T-helper 1 cell treated with Interleukin-12 subunit alpha and Interleukin-12 subunit beta and Interleukin-4 antibody, amounts not matched to agents 30 μg/mL and 1 μg/mL, for 36 hours (primary cell): ENCODE results near the gene CTNNB1.

Experiments
- H3K27ac Mint-ChIP-seq: one replicate; pipeline ENCODE4 v1.8.0; 2021; ENCODE audit warnings: mild to moderate bottlenecking, mixed read lengths
- H3K27me3 Mint-ChIP-seq: one replicate; pipeline ENCODE4 v1.8.0; 2021; ENCODE audit warnings: low read depth, mixed read lengths
- H3K36me3 Mint-ChIP-seq: one replicate; pipeline ENCODE4 v1.8.0; 2021; ENCODE audit warnings: low read depth, mixed read lengths
- H3K4me1 Mint-ChIP-seq: one replicate; pipeline ENCODE4 v1.8.0; 2021; ENCODE audit warnings: low read depth, mixed read lengths
- H3K4me3 Mint-ChIP-seq: one replicate; pipeline ENCODE4 v1.8.0; 2021; ENCODE audit warnings: mild to moderate bottlenecking, moderate library complexity, mixed read lengths
- H3K9me3 Mint-ChIP-seq: one replicate; pipeline ENCODE4 v1.8.0; 2021; ENCODE audit warnings: mixed read lengths

Gene CTNNB1

DNA sequence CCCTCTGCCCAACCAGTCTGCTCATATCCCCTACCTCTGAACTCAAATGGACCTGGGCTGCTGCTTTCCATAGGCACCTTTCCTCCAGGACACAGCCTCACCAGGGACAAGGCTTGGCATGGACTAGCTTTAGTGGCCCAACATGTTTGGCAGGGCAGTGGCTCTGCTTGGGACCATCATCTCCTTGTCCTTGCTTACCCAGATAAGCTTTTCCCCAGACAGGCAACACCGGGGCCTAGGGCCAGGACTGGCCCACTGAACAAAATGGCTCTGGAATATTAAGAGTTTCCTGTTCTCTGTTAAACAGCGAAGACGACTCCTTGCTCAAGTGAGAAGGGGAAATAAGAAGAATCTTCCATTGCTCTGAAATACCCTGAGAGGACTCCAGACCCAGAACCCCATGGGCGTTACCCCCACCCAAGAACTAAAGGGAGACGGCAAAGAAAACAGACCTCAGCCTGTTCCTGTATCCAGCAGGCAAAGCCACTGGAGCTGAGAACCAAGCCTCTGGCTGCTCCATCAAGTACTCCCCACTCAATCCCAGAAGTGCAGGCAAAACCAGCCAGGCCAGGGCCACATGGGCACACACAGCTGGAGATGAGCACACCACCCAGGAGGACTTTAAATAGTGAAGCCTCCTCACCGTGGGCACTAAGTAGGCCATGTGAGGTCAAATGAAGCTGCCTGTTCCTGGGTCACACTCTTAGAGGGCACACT lies 45.5 kb downstream of the CTNNB1 start:
- Mint-ChIP-seq H3K4me3 (no peak overlapping the region), H3K4me1 (no peaks in the 10 kb centered on the region), H3K36me3 (peaks cover 6% of the 10 kb centered on the region), H3K9me3 (no peaks in the 10 kb centered on the region), H3K27me3 (no peaks in the 10 kb centered on the region), H3K27ac (no peak overlapping the region)

DNA sequence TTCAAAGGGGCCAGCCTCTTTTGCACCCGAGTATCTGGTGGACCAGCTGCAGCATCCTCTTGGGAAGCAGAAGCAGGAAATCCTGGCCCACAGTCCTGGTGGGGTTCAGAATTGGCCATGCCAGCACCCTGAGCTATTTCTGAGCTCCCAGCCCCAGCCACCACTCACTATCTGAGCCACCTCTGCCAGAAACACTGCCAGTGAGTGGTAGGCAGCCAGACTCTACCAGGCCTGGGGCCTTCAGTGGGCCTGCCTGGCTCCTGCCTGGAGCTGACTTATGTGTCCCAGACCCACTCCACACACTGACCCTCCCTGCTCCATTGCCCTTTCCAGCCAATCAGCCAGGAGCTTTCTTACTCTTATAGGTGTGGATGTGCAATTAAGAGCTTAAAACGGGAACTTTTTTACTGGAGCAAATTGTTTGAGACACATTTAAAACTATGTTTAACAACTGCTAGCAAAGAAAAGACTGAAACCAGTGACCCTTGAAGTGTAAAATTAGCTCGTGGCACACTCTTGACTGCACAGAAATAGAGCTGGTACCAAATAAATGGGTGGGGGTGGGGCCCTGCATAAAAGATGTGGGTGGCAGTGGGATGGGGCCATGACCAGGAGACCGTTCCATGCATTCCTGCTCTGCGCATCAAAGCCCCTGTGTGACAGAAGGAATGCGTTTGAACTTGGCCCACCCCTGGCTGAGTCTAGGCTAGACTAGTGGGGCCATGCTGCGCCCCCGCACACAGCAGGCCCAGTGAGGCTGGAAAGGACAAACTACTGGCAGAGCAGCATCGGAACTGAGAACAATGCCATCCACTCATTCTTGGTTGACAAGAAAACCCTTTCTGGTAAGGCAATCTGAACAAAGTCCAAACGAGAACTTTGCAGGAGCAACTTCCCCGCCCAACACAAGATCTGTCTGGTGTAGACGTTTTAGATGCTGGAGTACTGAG lies 48.0 kb downstream of the CTNNB1 start:
- no peaks in the 10 kb centered on the region for H3K9me3 Mint-ChIP-seq
- H3K27ac Mint-ChIP-seq, result no peak overlapping the region
- H3K4me3 Mint-ChIP-seq, result no peak overlapping the region
- H3K4me1 Mint-ChIP-seq, result no peaks in the 10 kb centered on the region
- H3K36me3 Mint-ChIP-seq, result no peaks in the 10 kb centered on the region
- no peaks in the 10 kb centered on the region for H3K27me3 Mint-ChIP-seq

DNA sequence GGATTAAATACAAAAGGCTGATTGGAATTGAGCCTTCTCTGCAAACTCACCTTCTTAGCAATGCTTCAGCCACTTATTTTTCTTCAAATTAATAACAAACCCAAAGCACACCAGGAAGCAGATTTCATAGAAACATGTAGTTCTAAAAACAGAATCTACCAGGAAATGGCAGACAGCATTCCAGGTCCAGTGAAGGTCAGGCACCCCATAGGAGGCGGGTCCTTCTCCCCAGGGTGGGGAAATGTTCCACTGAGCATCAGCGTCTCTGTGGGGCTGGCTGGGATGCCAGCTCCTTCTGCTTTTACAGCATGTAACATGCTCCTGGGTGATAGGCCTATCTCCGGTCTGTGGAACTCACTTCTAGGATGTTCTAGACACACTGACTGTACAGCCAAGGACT lies 49.2 kb downstream of the CTNNB1 start:
- Mint-ChIP-seq H3K27me3 (peaks cover 4% of the 10 kb centered on the region), H3K27ac (no peak overlapping the region), H3K36me3 (no peaks in the 10 kb centered on the region), H3K9me3 (no peaks in the 10 kb centered on the region), H3K4me3 (no peak overlapping the region), H3K4me1 (no peaks in the 10 kb centered on the region)

DNA sequence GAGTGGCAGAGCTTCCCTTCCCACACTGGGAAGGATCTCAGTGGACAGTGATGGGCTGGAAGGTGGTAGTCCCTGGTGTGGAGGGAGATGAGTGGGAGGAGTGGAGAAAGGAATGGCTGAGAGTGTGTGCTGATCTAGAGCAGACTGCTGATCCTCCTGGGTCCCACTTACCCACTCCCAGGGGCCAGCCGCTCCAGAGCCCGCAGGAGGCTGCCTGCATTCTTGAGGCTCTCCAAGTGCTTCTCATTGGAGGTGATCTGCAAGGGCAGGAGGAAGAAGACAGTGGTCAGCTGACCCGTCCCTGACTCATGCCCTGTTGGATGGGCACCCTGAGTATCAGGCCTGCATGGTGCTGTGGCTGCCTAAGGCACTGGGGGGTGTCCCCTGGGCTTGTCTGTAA lies 50.0 kb downstream of the CTNNB1 start:
- H3K9me3 Mint-ChIP-seq, result no peaks in the 10 kb centered on the region
- H3K27me3 Mint-ChIP-seq, result peaks cover 4% of the 10 kb centered on the region
- H3K4me1 Mint-ChIP-seq, result no peaks in the 10 kb centered on the region
- H3K27ac Mint-ChIP-seq, result no peak overlapping the region
- no peak overlapping the region for H3K4me3 Mint-ChIP-seq
- H3K36me3 Mint-ChIP-seq, result no peaks in the 10 kb centered on the region

DNA sequence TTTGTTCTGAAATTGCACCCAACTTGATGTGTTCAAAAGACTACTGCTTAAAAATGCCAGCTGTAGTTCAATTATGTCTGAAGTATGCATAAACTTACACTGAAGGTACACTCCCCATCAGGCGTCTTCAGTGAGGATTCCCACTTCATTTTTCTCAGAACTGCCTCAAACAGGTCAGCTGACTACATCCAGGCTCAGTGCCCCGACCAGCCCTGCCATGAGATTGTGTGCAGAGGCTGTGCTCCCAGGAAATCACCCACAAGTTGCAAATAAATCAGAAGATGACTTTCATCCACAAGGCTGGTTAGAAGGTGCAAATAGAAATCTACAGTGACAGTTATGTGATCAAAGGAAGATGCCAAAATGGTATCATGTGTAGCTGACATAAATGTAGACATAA lies 51.5 kb downstream of the CTNNB1 start:
- H3K4me3 Mint-ChIP-seq, result no peak overlapping the region
- H3K4me1 Mint-ChIP-seq, result no peaks in the 10 kb centered on the region
- no peak overlapping the region for H3K27ac Mint-ChIP-seq
- no peaks in the 10 kb centered on the region for H3K36me3 Mint-ChIP-seq
- H3K27me3 Mint-ChIP-seq, result peaks cover 4% of the 10 kb centered on the region
- no peaks in the 10 kb centered on the region for H3K9me3 Mint-ChIP-seq

DNA sequence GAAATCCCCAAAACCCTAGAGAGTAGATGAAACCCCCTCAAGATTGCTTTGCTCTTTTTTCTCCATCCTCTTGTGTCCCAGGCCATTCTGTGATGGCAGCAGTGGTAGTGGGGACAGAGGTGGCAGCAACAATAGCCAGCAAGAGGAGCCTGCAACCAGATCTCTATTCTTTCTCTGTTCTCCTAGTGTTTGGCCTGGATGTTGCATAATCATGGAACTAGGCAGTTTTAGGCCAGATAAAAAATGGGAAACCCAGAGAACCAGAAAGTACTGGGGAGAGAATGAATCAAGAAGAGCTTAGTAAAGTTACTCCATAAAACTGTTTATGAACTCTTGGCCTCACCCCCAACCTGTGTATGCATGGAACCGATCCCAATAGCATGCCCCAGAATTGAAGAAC lies 52.3 kb downstream of the CTNNB1 start:
- H3K27me3 Mint-ChIP-seq, result peaks cover 4% of the 10 kb centered on the region
- no peak overlapping the region for H3K27ac Mint-ChIP-seq
- no peaks in the 10 kb centered on the region for H3K9me3 Mint-ChIP-seq
- no peaks in the 10 kb centered on the region for H3K4me1 Mint-ChIP-seq
- no peak overlapping the region for H3K4me3 Mint-ChIP-seq
- no peaks in the 10 kb centered on the region for H3K36me3 Mint-ChIP-seq

DNA sequence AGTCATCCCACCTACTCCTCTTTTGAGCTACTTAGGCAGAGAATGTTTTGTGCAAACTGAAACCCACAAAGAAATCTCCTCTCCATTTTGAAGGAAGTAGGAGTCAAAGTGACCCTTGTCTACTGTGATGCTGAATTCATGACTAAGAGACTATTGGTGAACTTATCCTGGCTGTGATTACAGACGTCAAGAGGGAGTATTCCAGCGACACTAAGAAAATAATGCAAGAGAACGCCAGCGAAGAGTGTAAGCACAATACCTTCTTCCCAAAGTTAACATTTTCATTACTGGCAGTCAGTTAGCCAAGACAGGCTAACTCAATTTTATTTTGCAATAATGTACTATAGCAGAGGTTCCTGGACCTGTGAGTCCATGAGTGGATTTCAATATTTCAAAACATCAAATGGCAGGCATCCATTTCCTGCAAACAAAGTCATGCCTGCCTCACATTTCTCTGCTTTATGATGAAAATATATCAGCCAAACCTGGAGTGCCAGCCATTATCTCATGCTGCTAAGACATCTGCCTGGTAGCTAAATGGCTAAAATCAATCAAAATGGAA lies 59.0 kb downstream of the CTNNB1 start:
- H3K4me3 Mint-ChIP-seq, result no peak overlapping the region
- H3K27ac Mint-ChIP-seq, result no peak overlapping the region
- no peaks in the 10 kb centered on the region for H3K9me3 Mint-ChIP-seq
- peaks cover 3% of the 10 kb centered on the region for H3K4me1 Mint-ChIP-seq
- no peaks in the 10 kb centered on the region for H3K36me3 Mint-ChIP-seq
- no peaks in the 10 kb centered on the region for H3K27me3 Mint-ChIP-seq

DNA sequence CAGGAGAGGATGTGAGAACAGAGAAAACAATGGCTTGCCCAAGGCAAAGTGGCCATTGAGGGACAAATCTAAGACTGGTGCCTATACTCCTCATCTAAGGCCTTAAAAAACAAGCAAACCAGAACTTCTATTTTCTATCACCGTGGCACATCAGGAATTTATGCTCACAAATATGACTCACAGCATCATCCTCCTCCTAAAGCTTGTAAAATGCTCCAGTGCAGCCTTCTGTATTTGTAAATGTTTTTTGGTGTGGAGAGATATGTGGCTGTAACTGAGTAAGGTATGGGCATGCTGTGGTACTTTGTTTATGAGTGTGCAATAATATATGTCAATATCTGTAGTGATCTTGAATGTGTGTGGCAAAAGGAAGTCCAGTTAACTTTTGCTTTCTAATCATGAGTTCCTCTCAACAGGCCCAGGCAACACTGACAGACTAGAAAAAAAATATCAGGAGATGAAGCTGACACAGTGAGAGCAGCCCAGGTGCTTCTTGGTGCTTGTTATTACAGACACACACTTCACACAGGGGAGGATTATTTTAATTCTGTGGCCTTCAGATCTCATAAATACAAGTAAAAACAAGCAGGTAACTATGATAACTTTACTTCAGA lies 60.3 kb downstream of the CTNNB1 start:
- no peaks in the 10 kb centered on the region for H3K27me3 Mint-ChIP-seq
- H3K36me3 Mint-ChIP-seq, result no peaks in the 10 kb centered on the region
- H3K27ac Mint-ChIP-seq, result no peak overlapping the region
- H3K4me1 Mint-ChIP-seq, result peaks cover 3% of the 10 kb centered on the region
- no peaks in the 10 kb centered on the region for H3K9me3 Mint-ChIP-seq
- no peak overlapping the region for H3K4me3 Mint-ChIP-seq

DNA sequence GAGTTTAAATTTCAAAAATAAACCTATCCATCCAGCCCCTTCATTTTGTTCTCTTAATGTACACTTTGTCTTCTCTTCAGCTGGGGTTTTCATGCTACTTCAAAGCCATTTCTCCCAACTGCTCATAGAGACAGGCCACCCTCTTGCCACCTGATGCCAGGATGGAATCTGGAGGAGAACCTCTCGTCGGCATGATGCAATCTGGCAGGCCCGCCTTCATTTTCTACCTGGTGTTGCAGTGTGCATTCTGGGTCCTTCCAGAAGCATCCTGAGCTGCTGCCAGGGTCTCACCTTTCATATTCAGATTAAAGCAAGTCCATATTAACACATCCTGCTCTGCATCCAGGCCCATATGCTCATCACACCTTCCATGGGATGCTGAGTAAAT lies 60.8 kb downstream of the CTNNB1 start:
- no peaks in the 10 kb centered on the region for H3K36me3 Mint-ChIP-seq
- H3K4me1 Mint-ChIP-seq, result peaks cover 3% of the 10 kb centered on the region
- H3K4me3 Mint-ChIP-seq, result no peak overlapping the region
- no peaks in the 10 kb centered on the region for H3K27me3 Mint-ChIP-seq
- no peaks in the 10 kb centered on the region for H3K9me3 Mint-ChIP-seq
- no peak overlapping the region for H3K27ac Mint-ChIP-seq

DNA sequence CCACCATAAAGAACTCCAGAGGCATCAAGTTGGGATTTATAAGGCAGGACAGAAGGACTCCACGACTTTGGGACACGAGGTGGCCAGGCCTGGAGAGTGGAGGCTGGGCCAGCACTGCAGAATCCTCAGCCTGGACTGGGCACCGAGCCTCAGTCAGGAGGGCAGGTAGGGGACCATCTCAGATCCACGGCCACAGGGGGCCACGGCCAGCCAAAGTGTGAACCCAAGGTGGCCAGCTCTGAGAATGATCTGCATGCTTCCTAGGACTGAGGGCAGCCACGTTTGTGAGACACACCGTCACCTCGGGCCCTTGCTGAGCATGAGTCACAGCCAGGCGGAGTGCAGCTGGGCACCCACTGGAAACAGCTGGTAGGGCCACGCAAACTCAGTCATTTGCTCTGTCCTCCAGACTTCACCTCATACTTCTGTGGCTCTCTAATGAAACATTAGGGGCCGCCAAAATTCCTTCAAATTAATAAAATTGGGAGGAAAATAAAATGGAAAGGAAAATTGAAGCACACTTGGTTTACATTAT lies 65.8 kb downstream of the CTNNB1 start:
- H3K36me3 Mint-ChIP-seq, result no peaks in the 10 kb centered on the region
- H3K9me3 Mint-ChIP-seq, result peaks cover 5% of the 10 kb centered on the region
- no peaks in the 10 kb centered on the region for H3K4me1 Mint-ChIP-seq
- no peaks in the 10 kb centered on the region for H3K27me3 Mint-ChIP-seq
- H3K27ac Mint-ChIP-seq, result no peak overlapping the region
- H3K4me3 Mint-ChIP-seq, result no peak overlapping the region

DNA sequence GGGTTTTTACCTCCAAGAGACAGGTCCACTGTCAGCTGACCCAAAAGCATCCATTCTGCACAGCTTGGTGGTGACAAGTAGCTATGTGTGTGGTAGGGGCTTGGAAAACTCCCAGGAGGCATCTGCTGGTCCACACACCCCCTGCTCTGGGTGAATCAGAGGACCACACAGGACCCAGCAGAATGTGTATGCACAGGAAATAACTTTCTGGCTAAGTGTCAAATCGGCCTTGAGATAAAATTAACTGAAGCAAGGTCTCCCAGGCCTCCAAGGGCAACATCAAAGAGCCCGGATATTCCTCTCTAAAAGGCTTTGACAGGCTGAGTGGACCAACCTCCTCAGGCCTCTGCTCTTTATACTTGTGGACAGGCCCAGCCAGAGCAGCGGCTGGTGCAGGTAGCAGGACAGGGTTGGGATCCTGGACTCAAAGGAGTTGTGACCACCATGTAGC lies 66.5 kb downstream of the CTNNB1 start:
- peaks cover 5% of the 10 kb centered on the region for H3K9me3 Mint-ChIP-seq
- H3K4me1 Mint-ChIP-seq, result no peaks in the 10 kb centered on the region
- H3K4me3 Mint-ChIP-seq, result no peak overlapping the region
- H3K27ac Mint-ChIP-seq, result no peak overlapping the region
- H3K36me3 Mint-ChIP-seq, result no peaks in the 10 kb centered on the region
- no peaks in the 10 kb centered on the region for H3K27me3 Mint-ChIP-seq

DNA sequence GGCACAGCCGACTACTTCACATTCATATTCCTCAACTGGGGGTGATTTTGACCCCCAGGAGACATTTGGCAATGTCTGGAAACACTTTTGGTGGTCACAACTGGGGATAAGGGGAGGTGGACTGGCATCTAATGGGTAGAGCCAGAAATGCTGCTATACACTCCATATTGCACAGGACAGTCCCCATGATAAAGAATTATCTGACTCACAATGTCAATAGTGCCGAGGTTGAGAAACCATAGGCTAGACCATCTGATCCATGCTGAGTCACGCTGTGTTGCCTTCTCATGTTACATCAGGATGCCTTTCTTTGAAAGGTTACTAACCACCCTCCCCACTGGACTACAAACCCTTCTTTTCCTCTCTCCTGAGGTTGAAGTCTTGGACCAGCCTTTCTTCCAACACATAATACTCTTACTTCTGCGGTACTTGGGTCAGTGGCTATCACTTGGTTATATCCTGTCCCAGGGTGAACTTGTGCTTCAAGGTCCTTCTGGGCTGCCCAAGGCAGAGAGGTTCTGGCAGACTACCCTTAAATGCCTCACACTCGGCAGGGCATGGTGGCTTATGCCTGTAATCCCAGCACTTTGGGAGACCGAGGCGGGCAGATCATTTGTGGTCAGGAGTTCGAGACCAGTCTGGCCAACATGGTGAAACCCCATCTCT lies 68.8 kb downstream of the CTNNB1 start:
- Mint-ChIP-seq H3K36me3 (no peaks in the 10 kb centered on the region), H3K9me3 (peaks cover 11% of the 10 kb centered on the region), H3K27ac (no peak overlapping the region), H3K4me1 (no peaks in the 10 kb centered on the region), H3K4me3 (no peak overlapping the region), H3K27me3 (no peaks in the 10 kb centered on the region)

DNA sequence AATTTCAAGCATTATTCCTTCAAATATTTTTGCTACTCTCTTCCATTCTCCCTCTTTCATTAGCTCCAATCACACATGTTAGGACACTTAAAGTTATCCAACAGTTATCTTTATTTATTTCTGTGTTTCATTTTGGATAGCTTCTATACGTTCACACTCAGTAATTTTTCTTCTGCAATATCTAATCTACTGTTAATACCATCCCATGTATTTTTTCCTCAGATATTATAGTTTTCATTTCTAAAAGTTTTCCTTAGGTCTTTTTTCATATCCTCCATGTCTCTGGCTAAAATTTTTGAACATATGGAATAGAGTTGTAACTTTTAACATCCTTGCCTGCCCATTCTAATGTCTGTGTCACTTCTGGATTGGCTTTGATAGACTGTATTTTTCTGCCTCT lies 73.4 kb downstream of the CTNNB1 start:
- Mint-ChIP-seq H3K36me3 (no peaks in the 10 kb centered on the region), H3K9me3 (peaks cover 17% of the 10 kb centered on the region), H3K27ac (no peak overlapping the region), H3K4me1 (no peaks in the 10 kb centered on the region), H3K4me3 (no peak overlapping the region), H3K27me3 (no peaks in the 10 kb centered on the region)
